ENCODE data around the gene CH25H. TPM values are rescaled to one million over a fixed set of nuclear protein-coding genes. Genes with fewer than 3 reads are reported as not detected.

Gene CH25H
- polyA plus RNA-seq, 3 donors, result 0.09 to 1.2 TPM; not detected in 1

GRCh38 chr10:89164920-89165319 is 42.2 kb downstream of the CH25H start:
- Histone ChIP-seq H3K9me3 (replicated peaks in 1 of 2; ENCODE audit: control insufficient read depth in 1 of 2, insufficient read depth in 1 of 2, low read length in 2 of 2) (no peaks in the 10 kb centered on the region), H3K27me3 (ENCODE audit: control insufficient read depth in 2 of 2, insufficient read depth in 2 of 2, low read length in 2 of 2) (no peaks in the 10 kb centered on the region), H3K9ac (ENCODE audit: insufficient read depth, low read length, poor library complexity, severe bottlenecking) (no peak overlapping the region), H4K20me1 (ENCODE audit: insufficient read depth, low read length) (no peaks in the 10 kb centered on the region), H3K4me2 (replicated peaks; ENCODE audit: extremely low read depth, low read length, poor library complexity, severe bottlenecking) (peak overlapping the region; percentile 67), H3K27ac (ENCODE audit: low read depth in 1 of 2, low read length in 2 of 2) (no peak overlapping the region), H2AFZ (ENCODE audit: insufficient read depth, low read depth, low read length, poor library complexity, severe bottlenecking) (no peak overlapping the region), H3K4me3 (replicated peaks in 1 of 3; ENCODE audit: low read depth in 2 of 3, low read length in 3 of 3) (no peak overlapping the region), H3K4me1 (ENCODE audit: control insufficient read depth in 1 of 2, insufficient read depth in 2 of 2, low read length in 2 of 2) (peaks cover 22 to 23% of the 10 kb centered on the region in 2 donors), H3K36me3 (replicated peaks in 1 of 2; ENCODE audit: control insufficient read depth in 1 of 2, insufficient read depth in 2 of 2, low read length in 2 of 2) (no peaks in the 10 kb centered on the region), H3K79me2 (ENCODE audit: insufficient read depth, low read length) (no peaks in the 10 kb centered on the region)
- 100% methylated on average over 1 of the region's 4 CpGs for WGBS (ENCODE audit: insufficient coverage)
- Mint-ChIP-seq H3K9me3 (no peaks in the 10 kb centered on the region), H3K4me3 (no peak overlapping the region), H3K27me3 (ENCODE audit: low read depth in 3 of 3) (peaks cover 0 to 2% (median 1%) of the 10 kb centered on the region in 3 donors), H3K36me3 (no peaks in the 10 kb centered on the region), H3K27ac (peak overlapping the region in 1 of 7 donors; percentile 95), H3K4me1 (peaks cover 21% of the 10 kb centered on the region)
- no peak for TF ChIP-seq CTCF (IDR thresholded peaks at IDR 0.05)
- no peak for DNase-seq
- intact Hi-C loops (cut with micrococcal nuclease), result no loop called here

GRCh38 chr10:89164080-89164479 is 43.0 kb downstream of the CH25H start:
- no peaks in the 10 kb centered on the region for H3K36me3 Mint-ChIP-seq
- no peaks in the 10 kb centered on the region for H3K79me2 ChIP-seq (ENCODE audit: insufficient read depth, low read length)
- no peak for TF ChIP-seq CTCF (IDR thresholded peaks at IDR 0.05)
- peaks cover 21% of the 10 kb centered on the region for H3K4me1 Mint-ChIP-seq
- peak overlapping the region; percentile 74 for H2AFZ ChIP-seq (ENCODE audit: insufficient read depth, low read depth, low read length, poor library complexity, severe bottlenecking)
- H3K4me3 Mint-ChIP-seq, result peak overlapping the region; percentile 62 to 88
- peaks cover 0 to 2% (median 1%) of the 10 kb centered on the region in 3 donors for H3K27me3 Mint-ChIP-seq (ENCODE audit: low read depth in 3 of 3)
- no peaks in the 10 kb centered on the region for H3K9me3 ChIP-seq (replicated peaks in 1 of 2; ENCODE audit: control insufficient read depth in 1 of 2, insufficient read depth in 1 of 2, low read length in 2 of 2)
- no peaks in the 10 kb centered on the region for H3K36me3 ChIP-seq (replicated peaks in 1 of 2; ENCODE audit: control insufficient read depth in 1 of 2, insufficient read depth in 2 of 2, low read length in 2 of 2)
- peak overlapping the region; percentile 67 for H3K4me2 ChIP-seq (replicated peaks; ENCODE audit: extremely low read depth, low read length, poor library complexity, severe bottlenecking)
- H3K4me1 ChIP-seq (ENCODE audit: control insufficient read depth in 1 of 2, insufficient read depth in 2 of 2, low read length in 2 of 2), result peaks cover 22 to 23% of the 10 kb centered on the region in 2 donors
- H3K4me3 ChIP-seq (replicated peaks in 1 of 3; ENCODE audit: low read depth in 2 of 3, low read length in 3 of 3), result peak overlapping the region in 2 of 3 experiments; percentile 54 to 67
- H3K27ac Mint-ChIP-seq, result peak overlapping the region; percentile 88 to 96 (median 93)
- no peaks in the 10 kb centered on the region for H4K20me1 ChIP-seq (ENCODE audit: insufficient read depth, low read length)
- H3K9ac ChIP-seq (ENCODE audit: insufficient read depth, low read length, poor library complexity, severe bottlenecking), result peak overlapping the region; percentile 31
- DNase-seq, result peak; percentile 16 to 58 (median 34)
- no CpG with 5 or more reads among the region's 3 CpGs for WGBS (ENCODE audit: insufficient coverage)
- no peaks in the 10 kb centered on the region for H3K27me3 ChIP-seq (ENCODE audit: control insufficient read depth in 2 of 2, insufficient read depth in 2 of 2, low read length in 2 of 2)
- no peaks in the 10 kb centered on the region for H3K9me3 Mint-ChIP-seq
- intact Hi-C loops (cut with micrococcal nuclease), result no loop called here
- peak overlapping the region in 1 of 2 donors; percentile 78 for H3K27ac ChIP-seq (ENCODE audit: low read depth in 1 of 2, low read length in 2 of 2)
